Heart left ventricle (tissue), 13 donors: ENCODE results near the gene STAC.

Experiments used
- CTCF ChIP-seq, 12 donors: fragments of 200-600 bp; sonication (generic) in 4 of 12; IDR thresholded peaks; one replicate each; pipeline versions ENCODE4 v1.5.0 to v1.8.0; 2018 to 2022; ENCODE audit warnings: antibody characterized with exemption in 12 of 12, mild to moderate bottlenecking in 5 of 12
- POLR2A ChIP-seq, 2 donors: fragments of 450-650 bp; IDR thresholded peaks; one replicate each; pipeline ENCODE4 v1.6.1; 2017; ENCODE audit warnings: antibody characterized with exemption in 2 of 2, mild to moderate bottlenecking in 2 of 2, moderate library complexity in 2 of 2
- donor health status: ischemic (EF 13 %, LVEDD 7.1; RV severe dilation, severe dysfunction).
- donor health status: DM: no; HTN: yes; CAD: no.
- donor health status: DM: no; HTN: no; CAD: no.
- donor health status: ischemic (EF 25% LVEDD 6.9; RV normal size, moderate dysfunction).
- donor health status: ischemic (EF 25% LVEDD 5.7; RV mildly dilated, moderate dysfunction).
- donor health status: ischemic (EF 35%, LVEDD 5.7; RV mildly dilated, moderate dysfunction).
- donor health status: nonischemic (EF 11% LVEDD 7.7; RV severe dilation, severe dysfunction).
- donor health status: DM: yes; HTN: yes; CAD: no.
- donor health status: PGD.
- donor health status: ischemic (EF 29% LVEDD 5.4; RV normal size, mild dysfunction).
- donor health status: nonischemic (EF 23%, LVEDD 6.1; RV moderate dilation, normal function).

GRCh38 chr3:36501616-36502015, 121.3 kb downstream of the STAC start:
- TF ChIP-seq CTCF (IDR thresholded peaks at IDR 0.05) (no peak), POLR2A (IDR thresholded peaks at IDR 0.05) (no peak)
